Esophagus squamous epithelium (tissue), 5 donors: ENCODE measurements around the gene SLC25A33. TPM values are rescaled to one million over a fixed set of nuclear protein-coding genes. Genes with fewer than 3 reads are reported as not detected.

Experiments used
- DNase-seq: peaks from one replicate; lab custom pipeline; 2025; lab: John Stamatoyannopoulos, UW
- H3K27ac ChIP-seq, 4 donors: fragments of 200-600 bp; sonication (generic); one replicate each; pipeline ENCODE4 v1.5.1; 2016 to 2019; ENCODE audit warnings: mild to moderate bottlenecking in 1 of 4
- H3K27me3 ChIP-seq, 4 donors: fragments of 200-600 bp; sonication (generic); 1 replicate in 3 of 4; 2 replicates in 1 of 4; pipeline versions ENCODE4 v1.5.1 to v1.6.0; 2017 to 2021; ENCODE audit warnings: antibody characterized with exemption in 1 of 4
- H3K36me3 ChIP-seq, 3 donors: fragments of 200-600 bp; sonication (generic); one replicate each; pipeline ENCODE4 v1.5.1; 2016 to 2019
- H3K4me1 ChIP-seq, 3 donors: fragments of 200-600 bp; sonication (generic); one replicate each; pipeline ENCODE4 v1.5.1; 2017 to 2019
- H3K4me3 ChIP-seq, 4 donors: fragments of 200-600 bp; sonication (generic); 1 replicate in 3 of 4; 2 replicates in 1 of 4; pipeline ENCODE4 v1.5.1; 2016 to 2019; ENCODE audit warnings: mild to moderate bottlenecking in 2 of 4, moderate library complexity in 1 of 4
- H3K9me3 ChIP-seq, 3 donors: fragments of 200-600 bp; sonication (generic); one replicate each; pipeline ENCODE4 v1.5.1; 2016 to 2019
- CTCF ChIP-seq, 6 experiments: fragments of 450-650 bp in 4 of 6; fragments of 200-600 bp in 2 of 6; sonication (generic) in 2 of 6; IDR thresholded peaks; one replicate each; pipeline ENCODE4 v1.5.1; 2016 to 2019; ENCODE audit warnings: antibody characterized with exemption in 6 of 6, mild to moderate bottlenecking in 4 of 6, moderate library complexity in 4 of 6
- POLR2A ChIP-seq, 4 donors: fragments of 450-650 bp; IDR thresholded peaks; one replicate each; pipeline ENCODE4 v1.6.1; 2017; ENCODE audit warnings: antibody characterized with exemption in 4 of 4, mild to moderate bottlenecking in 4 of 4, moderate library complexity in 3 of 4
- whole genome bisulfite sequencing, 2 donors: methylation state at CpG; one replicate each; pipeline ENCODE4 v1.1.5; 2018; 5-methylcytosine and 5-hydroxymethylcytosine counted together
- intact Hi-C: fragments of 100-400 bp; cut with DNase I; formaldehyde crosslinking; loops from one replicate; pipeline ENCODE4 v1.15.0; 2022
- total RNA-seq, 4 donors: library from RNA; depleted of rRNA; stranded (reverse); fragments of >200 nt; gene quantifications; one replicate each; pipeline ENCODE4 v1.1.0, GENCODE V29; 2016
- donor health status: DM: yes; HTN: yes; CAD: no.

The SLC25A33 gene
- total RNA-seq, 4 donors from 2014 or later: 4.2 to 7.2 (median 5.7) TPM

GRCh38 chr1:9590945-9591668 lies 51.8 kb downstream of the SLC25A33 start:
- TF ChIP-seq POLR2A (IDR thresholded peaks at IDR 0.05) (no peak), CTCF (IDR thresholded peaks at IDR 0.05) (no peak)

GRCh38 chr1:9591669-9592509 lies 52.6 kb downstream of the SLC25A33 start:
- Histone ChIP-seq H3K4me3 (no peak overlapping the region), H3K27me3 (no peaks in the 10 kb centered on the region), H3K9me3 (no peaks in the 10 kb centered on the region), H3K27ac (no peak overlapping the region), H3K4me1 (peaks cover 32 to 61% (median 35%) of the 10 kb centered on the region in 3 donors), H3K36me3 (peaks cover 0 to 3% (median 1%) of the 10 kb centered on the region in 3 donors)
- no peak for DNase-seq
- intact Hi-C loops: no loop called here
- TF ChIP-seq POLR2A (IDR thresholded peaks at IDR 0.05): no peak
- WGBS, 2 donors: 68 to 77% methylated on average over 11 to 13 of the region's 22 CpGs

More at GRCh38 chr1:9590945-9591668, 51.8 kb downstream of the SLC25A33 start:
- Histone ChIP-seq H3K36me3 (no peaks in the 10 kb centered on the region), H3K27ac (no peak overlapping the region), H3K4me3 (no peak overlapping the region), H3K4me1 (peaks cover 32 to 61% (median 35%) of the 10 kb centered on the region in 3 donors), H3K27me3 (no peaks in the 10 kb centered on the region), H3K9me3 (no peaks in the 10 kb centered on the region)
- 92 to 94% methylated on average over 7 of the region's 19 CpGs for WGBS, 2 donors
- no peak for DNase-seq
- intact Hi-C loops: no loop called here

GRCh38 chr1:9592510-9593075 lies 53.3 kb downstream of the SLC25A33 start:
- Histone ChIP-seq H3K4me3 (no peak overlapping the region), H3K4me1 (peaks cover 32 to 61% (median 35%) of the 10 kb centered on the region in 3 donors), H3K27me3 (no peaks in the 10 kb centered on the region), H3K36me3 (peaks cover 0 to 10% (median 4%) of the 10 kb centered on the region in 3 donors), H3K27ac (peak overlapping the region in 1 of 4 donors; percentile 66), H3K9me3 (no peaks in the 10 kb centered on the region)
- 50 to 81% methylated on average over 2 to 3 of the region's 16 CpGs for WGBS, 2 donors
- no peak for TF ChIP-seq CTCF (IDR thresholded peaks at IDR 0.05)
- TF ChIP-seq POLR2A (IDR thresholded peaks at IDR 0.05): no peak
- intact Hi-C loops: no loop called here
- DNase-seq: no peak

- no peaks in the 10 kb centered on the region for H3K27me3 ChIP-seq
- peaks cover 0 to 15% (median 4%) of the 10 kb centered on the region in 3 donors for H3K36me3 ChIP-seq
- DNase-seq: no peak
- intact Hi-C loops: no loop called here
- no peak for TF ChIP-seq CTCF (IDR thresholded peaks at IDR 0.05)
- TF ChIP-seq POLR2A (IDR thresholded peaks at IDR 0.05): no peak
- H3K4me3 ChIP-seq: peak overlapping the region in 1 of 4 donors; percentile 15
- peaks cover 32 to 56% (median 35%) of the 10 kb centered on the region in 3 donors for H3K4me1 ChIP-seq
- H3K27ac ChIP-seq: peak overlapping the region; percentile 34 to 66 (median 40)
- WGBS, 2 donors: no CpG with 5 or more reads among the region's 9 CpGs
- H3K9me3 ChIP-seq: no peaks in the 10 kb centered on the region
These were observed 53.9 kb downstream of the SLC25A33 start for GRCh38 chr1:9593147-9593491.
